ENCODE results near the gene BACE2. TPM values are rescaled to one million over a fixed set of nuclear protein-coding genes. Genes with fewer than 3 reads are reported as not detected.

BACE2 gene
- total RNA-seq, 1 donor from 2014 or later, result 16.8 TPM

DNA sequence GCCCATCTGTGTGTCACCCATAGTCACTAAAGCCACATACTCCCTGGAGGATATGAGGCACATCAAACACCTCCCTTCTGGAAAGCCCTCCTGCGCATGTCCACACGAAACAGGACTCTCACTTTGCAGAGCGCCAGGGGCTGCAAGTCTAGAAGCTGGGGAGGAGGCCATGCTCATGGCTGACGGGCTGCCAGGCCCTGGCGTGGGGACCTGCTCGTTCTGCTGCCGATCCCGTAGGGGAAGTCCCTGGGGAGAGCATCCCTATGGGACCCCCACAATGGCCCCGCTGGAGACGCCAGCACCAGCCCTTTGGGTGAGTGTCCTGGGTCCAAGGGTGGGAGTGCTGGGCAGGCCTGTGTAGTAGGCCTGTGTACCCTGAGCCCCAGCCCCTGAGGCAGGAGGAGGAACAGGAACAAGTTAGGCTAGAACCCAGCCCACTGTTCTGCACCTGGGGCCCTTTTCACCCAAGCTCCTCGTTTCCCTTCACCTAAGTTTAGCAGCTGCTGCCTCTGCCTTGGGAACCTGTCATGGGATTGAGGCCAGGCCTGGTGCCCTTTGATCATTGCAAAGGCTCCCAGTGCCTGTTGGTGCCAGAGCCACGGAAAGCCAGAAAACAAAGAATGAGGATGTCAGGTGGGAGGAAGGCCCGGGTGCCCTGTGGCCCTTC, 158.6 kb downstream of the BACE2 start:
- Histone ChIP-seq H3K27ac (ENCODE audit: low read depth, low read length) (no peak overlapping the region), H3K4me1 (ENCODE audit: insufficient read depth, low read length) (peaks cover 10% of the 10 kb centered on the region), H2AFZ (ENCODE audit: low read depth, low read length) (no peak overlapping the region), H3K4me2 (ENCODE audit: low read length) (no peak overlapping the region), H3K79me2 (ENCODE audit: insufficient read depth, low read length) (no peaks in the 10 kb centered on the region), H3K36me3 (ENCODE audit: insufficient read depth, low read length) (no peaks in the 10 kb centered on the region), H3K27me3 (ENCODE audit: insufficient read depth, low read length) (no peaks in the 10 kb centered on the region), H4K20me1 (ENCODE audit: insufficient read depth, low read length) (no peaks in the 10 kb centered on the region), H3K9ac (ENCODE audit: low read length) (no peak overlapping the region), H3K4me3 (ENCODE audit: insufficient read depth, low read depth, low read length) (no peak overlapping the region), H3K9me3 (ENCODE audit: insufficient read depth, low read depth, low read length) (no peaks in the 10 kb centered on the region)
- TF ChIP-seq, protein P1, sequence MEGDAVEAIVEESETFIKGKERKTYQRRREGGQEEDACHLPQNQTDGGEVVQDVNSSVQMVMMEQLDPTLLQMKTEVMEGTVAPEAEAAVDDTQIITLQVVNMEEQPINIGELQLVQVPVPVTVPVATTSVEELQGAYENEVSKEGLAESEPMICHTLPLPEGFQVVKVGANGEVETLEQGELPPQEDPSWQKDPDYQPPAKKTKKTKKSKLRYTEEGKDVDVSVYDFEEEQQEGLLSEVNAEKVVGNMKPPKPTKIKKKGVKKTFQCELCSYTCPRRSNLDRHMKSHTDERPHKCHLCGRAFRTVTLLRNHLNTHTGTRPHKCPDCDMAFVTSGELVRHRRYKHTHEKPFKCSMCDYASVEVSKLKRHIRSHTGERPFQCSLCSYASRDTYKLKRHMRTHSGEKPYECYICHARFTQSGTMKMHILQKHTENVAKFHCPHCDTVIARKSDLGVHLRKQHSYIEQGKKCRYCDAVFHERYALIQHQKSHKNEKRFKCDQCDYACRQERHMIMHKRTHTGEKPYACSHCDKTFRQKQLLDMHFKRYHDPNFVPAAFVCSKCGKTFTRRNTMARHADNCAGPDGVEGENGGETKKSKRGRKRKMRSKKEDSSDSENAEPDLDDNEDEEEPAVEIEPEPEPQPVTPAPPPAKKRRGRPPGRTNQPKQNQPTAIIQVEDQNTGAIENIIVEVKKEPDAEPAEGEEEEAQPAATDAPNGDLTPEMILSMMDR (IDR thresholded peaks at IDR 0.05; ENCODE audit: insufficient read depth, low read depth, low read length), result no peak
- TF ChIP-seq EZH2 (IDR thresholded peaks at IDR 0.05; ENCODE audit: insufficient read depth, low read length), result no peak
- Mint-ChIP-seq H3K27ac (ENCODE audit: unreplicated experiment) (no peak overlapping the region), H3K4me3 (ENCODE audit: unreplicated experiment) (no peak overlapping the region), H3K27me3 (ENCODE audit: low read depth, unreplicated experiment) (peaks cover 18% of the 10 kb centered on the region), H3K36me3 (ENCODE audit: low read depth, unreplicated experiment) (no peaks in the 10 kb centered on the region), H3K4me1 (ENCODE audit: low read depth, unreplicated experiment) (no peaks in the 10 kb centered on the region), H3K9me3 (ENCODE audit: unreplicated experiment) (no peaks in the 10 kb centered on the region)
- DNase-seq (ENCODE audit: low read depth) (no peak), FAIRE-seq (no peak)

DNA sequence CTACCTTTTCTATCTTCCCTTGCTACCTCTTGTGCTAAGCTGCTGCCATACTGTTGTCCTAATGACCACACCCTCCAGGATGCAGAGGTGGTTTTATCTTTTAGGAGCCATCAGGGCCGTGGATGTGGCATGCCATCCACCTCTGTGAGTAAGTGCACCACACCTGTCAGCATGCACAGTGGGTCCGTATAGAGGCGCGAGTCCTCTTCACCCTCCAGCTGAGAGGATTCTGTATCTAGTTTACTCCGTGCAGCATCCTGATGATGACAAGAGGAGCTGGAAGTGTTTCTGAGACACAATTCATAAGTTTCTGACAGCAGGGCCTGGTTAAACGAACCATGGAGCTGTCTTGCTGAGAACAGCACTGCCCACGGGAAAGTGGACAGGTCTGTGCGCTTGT, 159.8 kb downstream of the BACE2 start:
- FAIRE-seq, result no peak
- H3K4me2 ChIP-seq (ENCODE audit: low read length), result no peak overlapping the region
- H3K9ac ChIP-seq (ENCODE audit: low read length), result no peak overlapping the region
- Mint-ChIP-seq H3K27ac (ENCODE audit: unreplicated experiment) (no peak overlapping the region), H3K36me3 (ENCODE audit: low read depth, unreplicated experiment) (no peaks in the 10 kb centered on the region), H3K4me1 (ENCODE audit: low read depth, unreplicated experiment) (no peaks in the 10 kb centered on the region), H3K9me3 (ENCODE audit: unreplicated experiment) (peaks cover 2% of the 10 kb centered on the region), H3K4me3 (ENCODE audit: unreplicated experiment) (no peak overlapping the region), H3K27me3 (ENCODE audit: low read depth, unreplicated experiment) (peaks cover 12% of the 10 kb centered on the region)
- no peaks in the 10 kb centered on the region for H4K20me1 ChIP-seq (ENCODE audit: insufficient read depth, low read length)
- H3K9me3 ChIP-seq (ENCODE audit: insufficient read depth, low read depth, low read length), result no peaks in the 10 kb centered on the region
- TF ChIP-seq, protein P1 (IDR thresholded peaks at IDR 0.05; ENCODE audit: insufficient read depth, low read depth, low read length), result no peak
- no peak for TF ChIP-seq EZH2 (IDR thresholded peaks at IDR 0.05; ENCODE audit: insufficient read depth, low read length)
- peaks cover 10% of the 10 kb centered on the region for H3K4me1 ChIP-seq (ENCODE audit: insufficient read depth, low read length)
- no peaks in the 10 kb centered on the region for H3K79me2 ChIP-seq (ENCODE audit: insufficient read depth, low read length)
- no peaks in the 10 kb centered on the region for H3K36me3 ChIP-seq (ENCODE audit: insufficient read depth, low read length)
- no peak for DNase-seq (ENCODE audit: low read depth)
- no peak overlapping the region for H3K4me3 ChIP-seq (ENCODE audit: insufficient read depth, low read depth, low read length)
- no peaks in the 10 kb centered on the region for H3K27me3 ChIP-seq (ENCODE audit: insufficient read depth, low read length)
- H2AFZ ChIP-seq (ENCODE audit: low read depth, low read length), result no peak overlapping the region
- H3K27ac ChIP-seq (ENCODE audit: low read depth, low read length), result no peak overlapping the region
